ENCODE data around the gene ITFG1. TPM values are rescaled to one million over a fixed set of nuclear protein-coding genes. Genes with fewer than 3 reads are reported as not detected.

The ITFG1 gene
- total and polyA plus RNA-seq, 8 donors, result 8.1 to 90.0 (median 32.2) TPM

DNA sequence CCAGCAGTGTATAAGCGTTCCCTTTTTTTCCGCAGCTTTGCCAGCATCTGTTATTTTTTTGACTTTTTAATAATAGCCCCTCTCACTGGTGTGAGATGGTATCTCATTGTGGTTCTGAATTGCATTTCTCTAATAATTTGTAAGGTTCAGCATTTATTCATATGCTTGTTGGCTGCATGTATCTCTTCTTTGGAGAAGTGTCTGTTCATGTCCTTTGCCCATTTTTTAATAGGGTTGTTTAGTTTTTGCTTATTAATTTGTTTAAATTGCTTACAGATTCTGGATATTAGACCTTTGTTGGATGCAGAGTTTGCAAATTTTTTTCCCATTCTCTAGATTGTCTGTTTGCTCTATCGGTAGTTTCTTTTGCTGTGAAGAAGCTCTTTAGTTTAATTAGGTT lies 27.2 kb upstream of the ITFG1 start:
- intact Hi-C loops (cut with DNase I; ENCODE audit: low total_unique reads), result no loop called here
- no peak for DNase-seq
- Histone ChIP-seq H3K27me3 (no peaks in the 10 kb centered on the region), H3K27ac (no peak overlapping the region), H3K4me1 (peaks cover 0 to 9% (median 7%) of the 10 kb centered on the region in 4 donors), H3K9me3 (peaks cover 8 to 44% (median 28%) of the 10 kb centered on the region in 4 donors), H3K36me3 (peaks cover 0 to 27% (median 18%) of the 10 kb centered on the region in 4 donors), H3K4me3 (no peak overlapping the region)
- no peak for TF ChIP-seq POLR2AphosphoS5 (IDR thresholded peaks at IDR 0.05)
- no peak for TF ChIP-seq EP300 (IDR thresholded peaks at IDR 0.05)
- TF ChIP-seq, protein P1, sequence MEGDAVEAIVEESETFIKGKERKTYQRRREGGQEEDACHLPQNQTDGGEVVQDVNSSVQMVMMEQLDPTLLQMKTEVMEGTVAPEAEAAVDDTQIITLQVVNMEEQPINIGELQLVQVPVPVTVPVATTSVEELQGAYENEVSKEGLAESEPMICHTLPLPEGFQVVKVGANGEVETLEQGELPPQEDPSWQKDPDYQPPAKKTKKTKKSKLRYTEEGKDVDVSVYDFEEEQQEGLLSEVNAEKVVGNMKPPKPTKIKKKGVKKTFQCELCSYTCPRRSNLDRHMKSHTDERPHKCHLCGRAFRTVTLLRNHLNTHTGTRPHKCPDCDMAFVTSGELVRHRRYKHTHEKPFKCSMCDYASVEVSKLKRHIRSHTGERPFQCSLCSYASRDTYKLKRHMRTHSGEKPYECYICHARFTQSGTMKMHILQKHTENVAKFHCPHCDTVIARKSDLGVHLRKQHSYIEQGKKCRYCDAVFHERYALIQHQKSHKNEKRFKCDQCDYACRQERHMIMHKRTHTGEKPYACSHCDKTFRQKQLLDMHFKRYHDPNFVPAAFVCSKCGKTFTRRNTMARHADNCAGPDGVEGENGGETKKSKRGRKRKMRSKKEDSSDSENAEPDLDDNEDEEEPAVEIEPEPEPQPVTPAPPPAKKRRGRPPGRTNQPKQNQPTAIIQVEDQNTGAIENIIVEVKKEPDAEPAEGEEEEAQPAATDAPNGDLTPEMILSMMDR (IDR thresholded peaks at IDR 0.05), result no peak
- no peak for TF ChIP-seq POLR2A (IDR thresholded peaks at IDR 0.05)
- 85 to 99% (median 97%) methylated on average over 3 of the region's 3 CpGs for WGBS, 5 donors

DNA sequence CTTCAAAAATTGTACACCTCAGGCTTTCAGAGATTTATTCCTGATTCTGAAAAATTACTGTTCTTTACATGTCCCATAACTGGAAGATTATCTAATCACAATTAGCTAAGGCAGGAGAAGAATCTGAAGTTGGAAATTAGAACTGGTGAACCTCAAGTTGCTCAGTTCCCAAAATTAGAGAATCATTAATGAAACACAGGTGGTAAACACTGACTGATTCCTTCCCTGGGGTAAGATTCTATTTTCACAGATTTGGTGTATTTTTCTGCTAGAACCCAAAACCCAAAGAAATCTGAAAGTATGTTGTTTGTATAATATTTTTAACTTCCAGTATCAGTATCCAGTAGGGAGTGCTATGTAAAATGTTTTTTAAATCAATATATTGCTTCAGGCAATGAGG lies 26.0 kb upstream of the ITFG1 start:
- no peaks in the 10 kb centered on the region for H3K27me3 ChIP-seq
- TF ChIP-seq POLR2AphosphoS5 (IDR thresholded peaks at IDR 0.05) (no peak), EP300 (IDR thresholded peaks at IDR 0.05) (no peak), POLR2A (IDR thresholded peaks at IDR 0.05) (no peak)
- TF ChIP-seq, protein P1 (IDR thresholded peaks at IDR 0.05), result no peak
- DNase-seq, result no peak
- intact Hi-C loops (cut with DNase I; ENCODE audit: low total_unique reads), result no loop called here
- H3K36me3 ChIP-seq, result peaks cover 0 to 27% (median 18%) of the 10 kb centered on the region in 4 donors
- H3K9me3 ChIP-seq, result peaks cover 8 to 38% (median 22%) of the 10 kb centered on the region in 4 donors
- H3K4me3 ChIP-seq, result no peak overlapping the region
- peaks cover 0 to under 1% (median 0%) of the 10 kb centered on the region in 4 donors for H3K4me1 ChIP-seq
- no peak overlapping the region for H3K27ac ChIP-seq

DNA sequence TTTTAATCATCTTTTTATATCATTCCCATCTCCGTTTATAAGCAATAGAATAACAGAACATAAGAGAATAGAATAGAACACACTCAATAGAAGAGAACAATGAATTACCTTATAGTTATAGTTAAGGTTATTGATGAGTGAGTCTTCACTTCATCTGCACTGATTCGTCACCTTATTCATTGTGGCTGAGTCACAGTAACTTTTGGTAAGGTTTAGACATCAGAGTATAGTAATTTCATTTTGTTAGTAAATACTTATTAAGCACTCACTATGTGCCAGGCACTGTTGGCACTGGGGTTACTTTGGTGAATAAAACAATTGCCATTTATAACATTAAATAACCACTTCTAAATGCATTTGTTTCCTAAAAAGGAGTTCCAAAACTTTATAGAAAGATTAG lies 22.8 kb upstream of the ITFG1 start:
- no peak overlapping the region for H3K4me3 ChIP-seq
- intact Hi-C loops (cut with DNase I; ENCODE audit: low total_unique reads), result no loop called here
- no peaks in the 10 kb centered on the region for H3K27me3 ChIP-seq
- no peak overlapping the region for H3K27ac ChIP-seq
- peaks cover 0 to 7% (median under 1%) of the 10 kb centered on the region in 4 donors for H3K9me3 ChIP-seq
- WGBS, 5 donors, result 77 to 97% (median 93%) methylated on average over 2 of the region's 2 CpGs
- peaks cover 0 to 12% (median 5%) of the 10 kb centered on the region in 4 donors for H3K4me1 ChIP-seq
- H3K36me3 ChIP-seq, result peaks cover 0 to 13% (median 8%) of the 10 kb centered on the region in 4 donors
- DNase-seq, result no peak
- TF ChIP-seq EP300 (IDR thresholded peaks at IDR 0.05) (no peak), POLR2AphosphoS5 (IDR thresholded peaks at IDR 0.05) (no peak), POLR2A (IDR thresholded peaks at IDR 0.05) (no peak)
- TF ChIP-seq, protein P1 (IDR thresholded peaks at IDR 0.05), result no peak

DNA sequence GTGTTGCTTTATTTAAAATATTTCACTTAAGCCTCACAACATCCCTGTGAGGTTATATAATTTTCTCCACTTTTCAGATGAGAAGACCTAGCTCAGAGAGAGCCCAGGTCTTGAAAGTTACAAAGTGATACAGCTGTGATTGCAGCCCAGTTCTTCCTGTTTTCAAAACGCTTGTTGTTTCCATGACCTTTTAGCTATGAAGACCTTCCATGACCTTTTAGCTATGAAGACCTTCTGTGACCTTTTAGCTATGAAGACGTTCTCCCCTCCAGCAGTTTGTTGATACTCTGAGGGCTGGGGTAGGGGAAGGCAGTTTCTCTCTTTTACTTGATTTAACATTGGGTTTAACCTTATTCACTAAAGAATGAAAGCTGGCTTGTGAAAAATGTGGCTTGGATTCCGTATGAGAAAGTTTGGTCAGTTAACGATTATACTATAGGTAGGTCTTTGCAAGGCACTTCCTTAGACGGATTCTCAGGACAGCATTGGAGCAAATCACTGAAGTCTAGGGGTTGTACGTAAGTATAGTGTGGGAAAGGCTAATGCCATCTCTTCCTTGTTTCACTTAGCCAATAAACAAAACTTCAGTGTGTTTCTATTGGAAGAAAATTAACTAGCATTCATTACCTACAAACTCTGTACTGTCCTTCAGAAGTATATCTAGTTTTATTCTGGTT lies 21.0 kb upstream of the ITFG1 start:
- Histone ChIP-seq H3K27me3 (no peaks in the 10 kb centered on the region), H3K36me3 (no peaks in the 10 kb centered on the region), H3K27ac (no peak overlapping the region), H3K9me3 (no peaks in the 10 kb centered on the region), H3K4me1 (peaks cover 0 to 21% (median 6%) of the 10 kb centered on the region in 4 donors), H3K4me3 (no peak overlapping the region)
- TF ChIP-seq EP300 (IDR thresholded peaks at IDR 0.05), result no peak
- TF ChIP-seq POLR2A (IDR thresholded peaks at IDR 0.05), result no peak
- no peak for TF ChIP-seq POLR2AphosphoS5 (IDR thresholded peaks at IDR 0.05)
- TF ChIP-seq, protein P1 (IDR thresholded peaks at IDR 0.05), result no peak
- intact Hi-C loops (cut with DNase I; ENCODE audit: low total_unique reads), result no loop called here
- DNase-seq, result no peak
- WGBS, 5 donors, result 70 to 82% (median 76%) methylated on average over 6 of the region's 6 CpGs

Measured in stomach (tissue), 9 donors.